HL-60 (cell line): ENCODE results near the gene MYL2.

ENCODE experiments used
- DNase-seq, 2 experiments: peaks; one replicate each; pipeline ENCODE4 v3.0.0-alpha.2; 2010 to 2020; ENCODE audit warnings: low read depth in 1 of 2, low spot score in 1 of 2
- H3K27ac ChIP-seq: fragments of 250-450 bp; sonication (Bioruptor Pico); replicated peaks from 2 replicates; pipeline ENCODE4 v1.5.1; 2020; ENCODE audit warnings: mild to moderate bottlenecking, moderate library complexity
- H3K27me3 ChIP-seq: fragments of 250-450 bp; sonication (Bioruptor Pico); 2 replicates; pipeline ENCODE4 v1.5.1; 2021; ENCODE audit warnings: mild to moderate bottlenecking, moderate library complexity; ENCODE audit not compliant: insufficient read depth, poor library complexity, severe bottlenecking
- H3K4me3 ChIP-seq: replicated peaks from 2 replicates; pipeline ENCODE4 v1.5.1; 2011; ENCODE audit warnings: mild to moderate bottlenecking, control low read depth, low read length; ENCODE audit not compliant: insufficient read depth
- CTCF ChIP-seq: IDR thresholded peaks from one replicate; pipeline ENCODE4 v1.5.1; 2011; ENCODE audit warnings: low read length, control low read depth, inconsistent platforms; ENCODE audit not compliant: insufficient read depth
- GABPA ChIP-seq: IDR thresholded peaks from 2 replicates; pipeline ENCODE4 v1.6.1; 2012; ENCODE audit warnings: low read depth
- POLR2AphosphoS5 ChIP-seq: IDR thresholded peaks from 2 replicates; pipeline ENCODE4 v1.6.1; 2012; ENCODE audit warnings: low read depth
- REST ChIP-seq: IDR thresholded peaks from 2 replicates; pipeline ENCODE4 v1.6.1; 2012; ENCODE audit warnings: low read depth; ENCODE audit not compliant: insufficient replicate concordance
- SPI1 ChIP-seq: IDR thresholded peaks from 2 replicates; pipeline ENCODE4 v1.6.1; 2012; ENCODE audit warnings: low read depth, mild to moderate bottlenecking, borderline replicate concordance

The MYL2 gene

GRCh38 chr12:110917961-110918360 is 2.4 kb downstream of the MYL2 start:
- H3K4me3 ChIP-seq, result no peak overlapping the region

GRCh38 chr12:110917467-110917866 is 2.9 kb downstream of the MYL2 start:
- Histone ChIP-seq H3K27me3 (no peaks in the 10 kb centered on the region), H3K4me3 (no peak overlapping the region), H3K27ac (no peak overlapping the region)
- DNase-seq, result no peak
- TF ChIP-seq REST (no peak), GABPA (no peak), POLR2AphosphoS5 (no peak), CTCF (no peak), SPI1 (no peak)

More at GRCh38 chr12:110917961-110918360, 2.4 kb downstream of the MYL2 start:
- no peak for DNase-seq
- TF ChIP-seq CTCF (no peak), SPI1 (no peak), GABPA (no peak), REST (no peak), POLR2AphosphoS5 (no peak)
- H3K27ac ChIP-seq, result no peak overlapping the region
- H3K27me3 ChIP-seq, result no peaks in the 10 kb centered on the region

GRCh38 chr12:110916295-110916875 is 4.0 kb downstream of the MYL2 start:
- Histone ChIP-seq H3K4me3 (no peak overlapping the region), H3K27ac (no peak overlapping the region), H3K27me3 (no peaks in the 10 kb centered on the region)
- no peak for TF ChIP-seq GABPA
- no peak for DNase-seq

- TF ChIP-seq POLR2AphosphoS5 (no peak), SPI1 (no peak), REST (no peak), CTCF (no peak), GABPA (no peak)
- H3K27ac ChIP-seq, result no peak overlapping the region
- no peak overlapping the region for H3K4me3 ChIP-seq
- no peaks in the 10 kb centered on the region for H3K27me3 ChIP-seq
- no peak for DNase-seq
Measured at GRCh38 chr12:110913119-110914056, 7.0 kb downstream of the MYL2 start.
